NCI-H1436 (cell line): ENCODE data around the gene TEX26.
"Not testable (repeated sequence)": the region's sequence is repeated elsewhere in the genome, so short reads cannot be mapped to it uniquely, and the experiment has no call there.

Source experiments
- DNase-seq: peaks from one replicate; lab custom pipeline; 2025; lab: John Stamatoyannopoulos, UW

TEX26 gene

GRCh38 chr13:30918662-30919405 lies 13.6 kb upstream of the TEX26 start:
- no peak for DNase-seq

- no peak for DNase-seq
These were observed 12.1 kb upstream of the TEX26 start for GRCh38 chr13:30920162-30920909.

GRCh38 chr13:30923418-30923817 lies 9.0 kb upstream of the TEX26 start:
- no peak for DNase-seq

- DNase-seq, result no peak
These were observed 7.7 kb upstream of the TEX26 start for GRCh38 chr13:30924721-30925120.

GRCh38 chr13:30925429-30925828 lies 7.0 kb upstream of the TEX26 start:
- no peak for DNase-seq

- no peak for DNase-seq
These were observed 5.7 kb upstream of the TEX26 start for GRCh38 chr13:30926781-30927180.

GRCh38 chr13:30927188-30927587 lies 5.3 kb upstream of the TEX26 start:
- DNase-seq, result not testable (repeated sequence)

- DNase-seq, result no peak
These were observed 4.9 kb upstream of the TEX26 start for GRCh38 chr13:30927595-30927994.

- DNase-seq, result no peak
These were observed 3.5 kb upstream of the TEX26 start for GRCh38 chr13:30928978-30929377.

- DNase-seq, result no peak
These were observed 856 bp downstream of the TEX26 start for GRCh38 chr13:30933354-30933670.

GRCh38 chr13:30934381-30934780 lies 1.9 kb downstream of the TEX26 start:
- no peak for DNase-seq

GRCh38 chr13:30934803-30935202 lies 2.3 kb downstream of the TEX26 start:
- DNase-seq, result no peak

GRCh38 chr13:30936971-30937370 lies 4.5 kb downstream of the TEX26 start:
- no peak for DNase-seq

GRCh38 chr13:30943881-30944280 lies 11.4 kb downstream of the TEX26 start:
- no peak for DNase-seq

- no peak for DNase-seq
These were observed 24.9 kb downstream of the TEX26 start for GRCh38 chr13:30957258-30957943.

GRCh38 chr13:30959678-30960077 lies 27.2 kb downstream of the TEX26 start:
- no peak for DNase-seq

GRCh38 chr13:30963791-30964190 lies 31.3 kb downstream of the TEX26 start:
- no peak for DNase-seq

GRCh38 chr13:30965380-30965779 lies 32.9 kb downstream of the TEX26 start:
- no peak for DNase-seq

- no peak for DNase-seq
These were observed 33.6 kb downstream of the TEX26 start for GRCh38 chr13:30966101-30966500.

- DNase-seq, result no peak
These were observed 36.4 kb downstream of the TEX26 start for GRCh38 chr13:30968846-30969245.

GRCh38 chr13:30971575-30971974 lies 39.1 kb downstream of the TEX26 start:
- no peak for DNase-seq

GRCh38 chr13:30972888-30973377 lies 40.5 kb downstream of the TEX26 start:
- DNase-seq, result no peak

GRCh38 chr13:30974350-30974749 lies 41.9 kb downstream of the TEX26 start:
- no peak for DNase-seq
